Measurements from ENCODE around the gene NHLRC4.

The NHLRC4 gene

GRCh38 chr16:528111-529011, 38.4 kb upstream of the NHLRC4 start (continued):
- peak; percentile 58 for TF ChIP-seq PATZ1 (tag by site-specific recombination; IDR thresholded peaks at IDR 0.05)
- TF ChIP-seq ZNF280C (tag by site-specific recombination; IDR thresholded peaks at IDR 0.05): no peak
- no peak for TF ChIP-seq ZNF10 (tag by site-specific recombination; IDR thresholded peaks at IDR 0.05)
- no peak for TF ChIP-seq ZNF16 (tag by site-specific recombination; IDR thresholded peaks at IDR 0.05; ENCODE audit: low read depth)
- TF ChIP-seq ZNF311 (tag by site-specific recombination; IDR thresholded peaks at IDR 0.05; ENCODE audit: borderline replicate concordance): no peak
- TF ChIP-seq ZNF623 (tag by site-specific recombination; IDR thresholded peaks at IDR 0.05): no peak
- TF ChIP-seq PRDM2 (tag by site-specific recombination; IDR thresholded peaks at IDR 0.05; ENCODE audit: borderline replicate concordance): 0 out of 2 replicates have a peak, but pooled peaks have one; percentile 52
- peak; percentile 73 for TF ChIP-seq HIC1 (tag by site-specific recombination; IDR thresholded peaks at IDR 0.05)
- peak; percentile 82 for TF ChIP-seq ZBTB8A (tag by site-specific recombination; IDR thresholded peaks at IDR 0.05)
- TF ChIP-seq HOXA7 (CRISPR knock-in tag; IDR thresholded peaks at IDR 0.05; ENCODE audit: borderline replicate concordance): no peak
- no peak for TF ChIP-seq HOXD13 (CRISPR knock-in tag; IDR thresholded peaks at IDR 0.05; ENCODE audit: borderline replicate concordance)
- TF ChIP-seq ZBTB10 (tag by site-specific recombination; IDR thresholded peaks at IDR 0.05): no peak
- no peak for TF ChIP-seq ZNF791 (tag by site-specific recombination; IDR thresholded peaks at IDR 0.05)
- no peak for TF ChIP-seq ZFP37 (tag by site-specific recombination; IDR thresholded peaks at IDR 0.05)
- no peak for TF ChIP-seq ZNF157 (tag by site-specific recombination; IDR thresholded peaks at IDR 0.05)
- no peak for TF ChIP-seq ZNF19 (tag by site-specific recombination; IDR thresholded peaks at IDR 0.05; ENCODE audit: low read depth)
- no peak for TF ChIP-seq ZNF529 (tag by site-specific recombination; IDR thresholded peaks at IDR 0.05; ENCODE audit: insufficient replicate concordance)
- TF ChIP-seq ZSCAN5A (tag by site-specific recombination; IDR thresholded peaks at IDR 0.05): peak; percentile 68; the same call in 1 of the 2 replicates
- no peak for TF ChIP-seq ZNF510 (tag by site-specific recombination; IDR thresholded peaks at IDR 0.05; ENCODE audit: insufficient replicate concordance)
- no peak for TF ChIP-seq ZFP3 (tag by site-specific recombination; IDR thresholded peaks at IDR 0.05; ENCODE audit: low read depth)
- TF ChIP-seq GLIS2 (tag by site-specific recombination; IDR thresholded peaks at IDR 0.05): peak; percentile 67

All from HEK293 (cell line).